PC-3 (cell line): ENCODE data around the gene HIBCH. TPM values are rescaled to one million over a fixed set of nuclear protein-coding genes. Genes with fewer than 3 reads are reported as not detected.

Experiments used
- ATAC-seq: fragments of 200-7000 bp; cut with Tn5 transposase; 2 replicates; pipeline ENCODE4 v1.9.1; 2020; ENCODE audit warnings: mild to moderate bottlenecking, moderate library complexity
- BruUV-seq: library from RNA; stranded (reverse); fragments of 400-500 nt; replicated peaks from 2 replicates; lab custom pipeline; 2021; lab: Mats Ljungman, UMichigan
- CTCF ChIA-PET: fragments of 300-600 bp; sonication (Branson Sonifier 250); formaldehyde crosslinking; loops from one replicate; lab custom pipeline; 2022; ENCODE audit warnings: antibody characterized with exemption; lab: Charles Lee
- POLR2A ChIA-PET: fragments of 300-600 bp; sonication (Branson Sonifier 250); formaldehyde crosslinking; loops from one replicate; lab custom pipeline; 2022; ENCODE audit warnings: antibody characterized with exemption; ENCODE audit not compliant: unreplicated experiment; lab: Charles Lee
- DNase-seq: peaks from one replicate; pipeline ENCODE4 v3.0.0-alpha.2; 2015
- H2AFZ ChIP-seq: fragments of 300-600 bp; sonication (generic); 2 replicates; pipeline ENCODE4 v1.6.0; 2016; ENCODE audit warnings: antibody characterized with exemption, low read length
- H3F3A ChIP-seq: fragments of 300-600 bp; sonication (generic); one replicate; pipeline ENCODE4 v1.6.0; 2017; ENCODE audit warnings: antibody characterized with exemption, low read length, control low read depth, mild to moderate bottlenecking; ENCODE audit not compliant: unreplicated experiment
- H3K27ac ChIP-seq: fragments of 300-600 bp; sonication (generic); 2 replicates; pipeline ENCODE4 v1.5.1; 2016; ENCODE audit warnings: mild to moderate bottlenecking, low read length
- H3K27me3 ChIP-seq: fragments of 300-600 bp; sonication (generic); 2 replicates; pipeline ENCODE4 v1.6.1; 2016; ENCODE audit warnings: low read length, mixed read lengths
- H3K36me3 ChIP-seq: fragments of 300-600 bp; sonication (generic); 2 replicates; pipeline ENCODE4 v1.6.1; 2016; ENCODE audit warnings: low read depth, mixed run types, low read length, mixed read lengths
- H3K4me1 ChIP-seq: fragments of 300-600 bp; sonication (generic); 2 replicates; pipeline ENCODE4 v1.5.1; 2016; ENCODE audit warnings: low read length; ENCODE audit not compliant: insufficient read depth
- H3K4me2 ChIP-seq: fragments of 300-600 bp; sonication (generic); 2 replicates; pipeline ENCODE4 v1.6.0; 2016; ENCODE audit warnings: low read length
- H3K4me3 ChIP-seq: fragments of 300-600 bp; sonication (generic); 2 replicates; pipeline ENCODE4 v1.5.1; 2016; ENCODE audit warnings: mild to moderate bottlenecking, low read length, mixed read lengths
- H3K79me2 ChIP-seq: fragments of 300-600 bp; sonication (generic); 2 replicates; pipeline ENCODE4 v1.6.1; 2017; ENCODE audit warnings: low read length, mixed read lengths
- H3K9ac ChIP-seq: fragments of 300-600 bp; sonication (generic); 2 replicates; pipeline ENCODE4 v1.6.0; 2016; ENCODE audit warnings: mild to moderate bottlenecking, low read length
- H3K9me2 ChIP-seq: fragments of 300-600 bp; sonication (generic); replicated peaks from 2 replicates; pipeline ENCODE4 v1.6.1; 2016; ENCODE audit warnings: mixed run types, low read length, mixed read lengths
- H3K9me3 ChIP-seq: fragments of 300-600 bp; sonication (generic); 2 replicates; pipeline ENCODE4 v1.6.1; 2016; ENCODE audit warnings: low read length, mixed read lengths
- H4K20me1 ChIP-seq: fragments of 300-600 bp; sonication (generic); 2 replicates; pipeline ENCODE4 v1.6.1; 2016; ENCODE audit warnings: low read length, mixed read lengths
- CTCF ChIP-seq: fragments of 300-600 bp; sonication (generic); conservative IDR thresholded peaks from 2 replicates; pipeline ENCODE4 v1.5.1; 2017; ENCODE audit warnings: antibody characterized with exemption, low read depth, mild to moderate bottlenecking, low read length
- EZH2 ChIP-seq: fragments of 300-600 bp; sonication (generic); IDR thresholded peaks from one replicate; pipeline ENCODE4 v1.6.1; 2017; ENCODE audit warnings: antibody characterized with exemption, mild to moderate bottlenecking, low read length; ENCODE audit not compliant: unreplicated experiment
- EZH2phosphoT487 ChIP-seq: fragments of 300-600 bp; sonication (generic); IDR thresholded peaks from 2 replicates; pipeline ENCODE4 v1.6.1; 2018; ENCODE audit warnings: mild to moderate bottlenecking, antibody characterized with exemption, low read length, borderline replicate concordance
- intact Hi-C: fragments of 100-400 bp; cut with micrococcal nuclease; formaldehyde crosslinking; loops from 2 replicates; pipeline ENCODE4 v1.9.0; 2023
- total RNA-seq: library from RNA; depleted of rRNA; stranded (reverse); fragments of >200 nt; gene quantifications from 2 replicates; pipeline ENCODE4 v1.2.3, GENCODE V29; 2014

Gene HIBCH
- total RNA-seq, 1 experiment from 2014 or later, result 12.0 TPM

- Histone ChIP-seq H2AFZ (no peak overlapping the region), H3K36me3 (no peaks in the 10 kb centered on the region), H3F3A (no peaks in the 10 kb centered on the region), H3K9me3 (no peaks in the 10 kb centered on the region), H3K9ac (no peak overlapping the region), H3K27ac (no peak overlapping the region), H3K79me2 (no peaks in the 10 kb centered on the region), H3K4me1 (no peaks in the 10 kb centered on the region), H4K20me1 (no peaks in the 10 kb centered on the region), H3K9me2 (no peaks in the 10 kb centered on the region), H3K4me3 (no peak overlapping the region), H3K27me3 (no peaks in the 10 kb centered on the region), H3K4me2 (no peak overlapping the region)
- no peak for DNase-seq
- intact Hi-C loops, result no loop called here
- TF ChIP-seq EZH2phosphoT487 (no peak), CTCF (no peak), EZH2 (no peak)
- no TSS peak for BruUV-seq
- ChIA-PET POLR2A (no interaction called here), CTCF (no interaction called here)
- ATAC-seq, result no peak
These were observed 46.7 kb upstream of the HIBCH start for GRCh38 chr2:190366248-190366753.

GRCh38 chr2:190365499-190366204, 46.0 kb upstream of the HIBCH start:
- H3K4me2 ChIP-seq, result no peak overlapping the region
- no peak overlapping the region for H3K27ac ChIP-seq
- no peak overlapping the region for H3K9ac ChIP-seq
- DNase-seq, result no peak
- H3K4me1 ChIP-seq, result no peaks in the 10 kb centered on the region
- H4K20me1 ChIP-seq, result no peaks in the 10 kb centered on the region
- no TSS peak for BruUV-seq
- H3K36me3 ChIP-seq, result no peaks in the 10 kb centered on the region
- no peaks in the 10 kb centered on the region for H3K27me3 ChIP-seq
- H2AFZ ChIP-seq, result no peak overlapping the region
- no peaks in the 10 kb centered on the region for H3F3A ChIP-seq
- H3K9me3 ChIP-seq, result no peaks in the 10 kb centered on the region
- no peaks in the 10 kb centered on the region for H3K79me2 ChIP-seq
- ChIA-PET POLR2A (no interaction called here), CTCF (no interaction called here)
- no peak for ATAC-seq
- no peaks in the 10 kb centered on the region for H3K9me2 ChIP-seq
- intact Hi-C loops, result no loop called here
- TF ChIP-seq CTCF, result no peak
- no peak for TF ChIP-seq EZH2phosphoT487
- no peak for TF ChIP-seq EZH2
- no peak overlapping the region for H3K4me3 ChIP-seq

- no peak overlapping the region for H3K4me2 ChIP-seq
- intact Hi-C loops, result no loop called here
- H3K27me3 ChIP-seq, result no peaks in the 10 kb centered on the region
- POLR2A ChIA-PET, result no interaction called here
- no peaks in the 10 kb centered on the region for H3K9me2 ChIP-seq
- H3K36me3 ChIP-seq, result no peaks in the 10 kb centered on the region
- no peaks in the 10 kb centered on the region for H3K79me2 ChIP-seq
- H3K4me3 ChIP-seq, result no peak overlapping the region
- no peak for DNase-seq
- no peak overlapping the region for H2AFZ ChIP-seq
- no TSS peak for BruUV-seq
- H4K20me1 ChIP-seq, result no peaks in the 10 kb centered on the region
- CTCF ChIA-PET, result no interaction called here
- H3K27ac ChIP-seq, result no peak overlapping the region
- no peak for ATAC-seq
- TF ChIP-seq CTCF (no peak), EZH2 (no peak), EZH2phosphoT487 (no peak)
- no peak overlapping the region for H3K9ac ChIP-seq
- no peaks in the 10 kb centered on the region for H3F3A ChIP-seq
- no peaks in the 10 kb centered on the region for H3K4me1 ChIP-seq
- H3K9me3 ChIP-seq, result no peaks in the 10 kb centered on the region
These were observed 43.3 kb upstream of the HIBCH start for GRCh38 chr2:190362894-190363293.
